Stimulated activated memory B cell treated with anti-CD40 and anti-IgM and Interleukin-4, amounts not matched to agents 10 μg/mL and 1 μg/mL and 100 μg/mL, for 72 hours (primary cell): ENCODE results near the gene SPINT4.
"Not testable (repeated sequence)": the region's sequence is repeated elsewhere in the genome, so short reads cannot be mapped to it uniquely, and the experiment has no call there.

ENCODE experiments used
- ATAC-seq: fragments of 150-1000 bp; cut with Tn5 transposase; 2 replicates; pipeline ENCODE4 v1.10.0; 2021
- H3K27ac Mint-ChIP-seq: one replicate; pipeline ENCODE4 v1.8.0; 2022; ENCODE audit warnings: mild to moderate bottlenecking, mixed read lengths
- H3K27me3 Mint-ChIP-seq: one replicate; pipeline ENCODE4 v1.8.0; 2022; ENCODE audit warnings: mixed read lengths
- H3K36me3 Mint-ChIP-seq: one replicate; pipeline ENCODE4 v1.8.0; 2022; ENCODE audit warnings: mixed read lengths
- H3K4me1 Mint-ChIP-seq: one replicate; pipeline ENCODE4 v1.8.0; 2022; ENCODE audit warnings: mixed read lengths
- H3K4me3 Mint-ChIP-seq: one replicate; pipeline ENCODE4 v1.8.0; 2022; ENCODE audit warnings: mild to moderate bottlenecking, moderate library complexity, mixed read lengths
- H3K9me3 Mint-ChIP-seq: one replicate; pipeline ENCODE4 v1.8.0; 2022; ENCODE audit warnings: mixed read lengths

The SPINT4 gene

GRCh38 chr20:45722047-45722446 is at the start of gene SPINT4:
Gene SPINT4 (plus strand): TSS chr20:45722347. CDS start chr20:45722368, 21 bp downstream.
- H3K9me3 Mint-ChIP-seq: peaks cover 6% of the 10 kb centered on the region
- peaks cover 31% of the 10 kb centered on the region for H3K27me3 Mint-ChIP-seq
- peaks cover 9% of the 10 kb centered on the region for H3K36me3 Mint-ChIP-seq
- ATAC-seq: no peak
- peaks cover 9% of the 10 kb centered on the region for H3K4me1 Mint-ChIP-seq
- no peak within 1 kb of the TSS for H3K27ac Mint-ChIP-seq
- no peak within 1 kb of the TSS for H3K4me3 Mint-ChIP-seq

DNA sequence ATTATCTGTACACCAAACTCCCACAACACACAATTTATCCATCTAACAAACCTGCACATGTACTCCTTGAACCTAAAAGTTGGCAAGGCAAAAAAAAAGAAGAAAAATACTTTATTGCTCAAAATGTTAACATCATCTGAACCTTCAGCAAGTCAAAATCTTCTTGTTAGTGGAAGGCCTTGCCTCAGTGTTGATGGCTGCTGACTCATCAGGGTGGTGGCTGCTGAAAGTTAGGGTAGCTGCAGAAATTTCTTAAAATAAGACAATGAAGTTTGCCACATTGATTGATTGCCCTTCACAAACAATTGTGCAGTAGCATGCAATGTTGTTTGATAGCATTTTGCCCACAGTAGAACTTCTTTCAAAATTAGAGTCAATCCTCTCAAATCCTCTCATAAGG is 49.4 kb upstream of the SPINT4 start:
- peaks cover 14% of the 10 kb centered on the region for H3K9me3 Mint-ChIP-seq
- H3K4me1 Mint-ChIP-seq: no peaks in the 10 kb centered on the region
- H3K27ac Mint-ChIP-seq: no peak overlapping the region
- H3K36me3 Mint-ChIP-seq: peaks cover 2% of the 10 kb centered on the region
- no peak overlapping the region for H3K4me3 Mint-ChIP-seq
- ATAC-seq: no peak
- peaks cover 23% of the 10 kb centered on the region for H3K27me3 Mint-ChIP-seq

DNA sequence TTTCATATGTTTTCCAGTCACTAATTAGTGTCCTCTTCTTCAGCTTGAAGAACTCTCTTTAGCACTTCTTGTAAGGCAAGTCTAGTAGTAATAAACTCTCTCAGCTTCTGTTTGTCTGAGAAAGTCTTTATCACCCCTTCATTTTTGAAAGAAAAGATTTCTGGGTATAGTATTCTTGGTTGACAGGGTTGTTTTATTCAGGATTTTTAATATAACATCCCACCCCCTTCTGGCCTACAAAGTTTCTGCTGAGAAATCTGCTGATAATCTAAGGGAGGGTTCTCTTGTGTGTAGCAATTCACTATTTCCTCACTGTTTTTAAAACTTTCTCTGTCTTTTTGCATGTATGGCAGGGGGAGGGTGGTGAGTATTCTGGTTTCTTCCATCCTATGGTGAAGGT is 42.5 kb upstream of the SPINT4 start:
- peaks cover 20% of the 10 kb centered on the region for H3K27me3 Mint-ChIP-seq
- no peaks in the 10 kb centered on the region for H3K4me1 Mint-ChIP-seq
- H3K36me3 Mint-ChIP-seq: peaks cover 5% of the 10 kb centered on the region

DNA sequence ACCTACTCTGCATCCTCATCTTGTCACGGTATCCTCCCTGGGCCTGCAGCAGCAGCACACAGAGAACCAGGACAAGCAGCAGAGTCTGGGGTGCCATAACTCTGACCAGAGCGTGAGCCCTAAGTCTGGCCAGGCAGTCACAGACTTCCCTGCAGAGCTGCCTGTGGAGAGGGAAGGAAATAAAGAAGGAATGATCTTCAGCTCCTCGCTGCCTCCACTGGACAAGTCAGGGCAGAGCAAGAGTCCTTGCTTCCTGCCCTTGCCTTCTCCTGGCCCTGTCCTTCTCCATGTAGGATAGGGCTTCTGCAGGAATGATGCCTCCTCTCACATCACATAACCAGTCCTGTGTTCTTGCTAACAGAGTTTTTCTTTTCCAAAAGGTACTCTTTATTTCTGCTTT is 36.3 kb upstream of the SPINT4 start:
- ATAC-seq: peak; percentile 39
- Mint-ChIP-seq H3K9me3 (no peaks in the 10 kb centered on the region), H3K4me3 (no peak overlapping the region), H3K27me3 (peaks cover 16% of the 10 kb centered on the region), H3K27ac (no peak overlapping the region), H3K4me1 (no peaks in the 10 kb centered on the region), H3K36me3 (no peaks in the 10 kb centered on the region)

More for the DNA sequence above, 42.5 kb upstream of the SPINT4 start:
- Mint-ChIP-seq H3K4me3 (no peak overlapping the region), H3K9me3 (peaks cover 26% of the 10 kb centered on the region), H3K27ac (no peak overlapping the region)
- ATAC-seq: no peak

GRCh38 chr20:45693346-45693745 is 28.8 kb upstream of the SPINT4 start:
- not testable (repeated sequence) for ATAC-seq, H3K4me3 Mint-ChIP-seq, H3K4me1 Mint-ChIP-seq

GRCh38 chr20:45695496-45695895 is 26.7 kb upstream of the SPINT4 start:
- H3K27ac Mint-ChIP-seq: no peak overlapping the region
- H3K27me3 Mint-ChIP-seq: peaks cover 56% of the 10 kb centered on the region
- no peaks in the 10 kb centered on the region for H3K9me3 Mint-ChIP-seq
- H3K4me1 Mint-ChIP-seq: peaks cover 1% of the 10 kb centered on the region
- ATAC-seq: no peak
- no peak overlapping the region for H3K4me3 Mint-ChIP-seq
- no peaks in the 10 kb centered on the region for H3K36me3 Mint-ChIP-seq

More at GRCh38 chr20:45693346-45693745, 28.8 kb upstream of the SPINT4 start:
- H3K36me3 Mint-ChIP-seq, H3K27ac Mint-ChIP-seq, H3K9me3 Mint-ChIP-seq: not testable (repeated sequence)
- peaks cover 59% of the 10 kb centered on the region for H3K27me3 Mint-ChIP-seq

- Mint-ChIP-seq H3K27me3 (peaks cover 17% of the 10 kb centered on the region), H3K4me1 (peaks cover 10% of the 10 kb centered on the region), H3K36me3 (no peaks in the 10 kb centered on the region)
These were observed 21.0 kb upstream of the SPINT4 start for GRCh38 chr20:45701104-45701503.

GRCh38 chr20:45701873-45702272 is 20.3 kb upstream of the SPINT4 start, which contains the start of gene WFDC13:
Gene WFDC13 (plus strand): TSS chr20:45702038. CDS start chr20:45702124, 86 bp downstream.
- peak within 1 kb of the TSS; percentile 10 for H3K27ac Mint-ChIP-seq
- peaks cover 11% of the 10 kb centered on the region for H3K27me3 Mint-ChIP-seq
- H3K36me3 Mint-ChIP-seq: no peaks in the 10 kb centered on the region
- no peaks in the 10 kb centered on the region for H3K9me3 Mint-ChIP-seq
- peaks cover 10% of the 10 kb centered on the region for H3K4me1 Mint-ChIP-seq
- H3K4me3 Mint-ChIP-seq: no peak within 1 kb of the TSS
- no peak for ATAC-seq

More at GRCh38 chr20:45701104-45701503, 21.0 kb upstream of the SPINT4 start:
- peak; percentile 64 for ATAC-seq
- no peaks in the 10 kb centered on the region for H3K9me3 Mint-ChIP-seq
- peak overlapping the region; percentile 10 for H3K27ac Mint-ChIP-seq
- no peak overlapping the region for H3K4me3 Mint-ChIP-seq

GRCh38 chr20:45704969-45705637 is 17.0 kb upstream of the SPINT4 start, which contains the start of gene WFDC10B:
Gene WFDC10B (minus strand): TSS chr20:45705019. CDS start chr20:45685992, 19,027 bp downstream.
- H3K36me3 Mint-ChIP-seq: no peaks in the 10 kb centered on the region

DNA sequence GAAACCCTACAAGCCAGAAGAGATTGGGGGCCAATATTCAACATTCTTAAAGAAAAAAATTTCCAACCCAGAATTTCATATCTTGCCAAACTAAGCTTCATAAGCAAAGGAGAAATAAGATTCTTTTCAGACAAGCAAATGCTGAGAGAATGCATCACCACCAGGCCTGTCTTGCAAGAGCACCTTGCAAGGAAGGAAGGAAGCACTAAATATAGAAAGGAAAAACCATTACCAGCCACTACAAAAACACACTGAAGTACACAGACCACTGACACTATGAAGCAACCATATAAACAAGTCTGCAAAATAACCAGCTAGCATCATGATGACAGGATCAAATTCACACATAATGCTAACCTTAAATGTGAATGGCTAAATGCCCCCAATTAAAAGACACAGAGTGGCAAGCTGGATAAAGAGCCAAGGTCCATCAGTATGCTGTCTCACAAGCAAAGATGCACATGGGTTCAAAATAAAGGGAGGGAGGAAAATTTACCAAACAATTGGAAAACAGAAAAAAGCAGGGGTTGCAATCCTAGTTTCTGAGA is 5.9 kb upstream of the SPINT4 start:
- Mint-ChIP-seq H3K27ac (peak overlapping the region; percentile 31), H3K9me3 (peaks cover 12% of the 10 kb centered on the region), H3K4me1 (peaks cover 38% of the 10 kb centered on the region), H3K36me3 (peaks cover 11% of the 10 kb centered on the region), H3K27me3 (peaks cover 22% of the 10 kb centered on the region)
- not testable (repeated sequence) for H3K4me3 Mint-ChIP-seq
- ATAC-seq: peak; percentile 48

More at GRCh38 chr20:45704969-45705637, 17.0 kb upstream of the SPINT4 start, which contains the start of gene WFDC10B:
- ATAC-seq: no peak
- Mint-ChIP-seq H3K27me3 (peaks cover 25% of the 10 kb centered on the region), H3K4me3 (no peak within 1 kb of the TSS), H3K9me3 (no peaks in the 10 kb centered on the region), H3K27ac (no peak within 1 kb of the TSS), H3K4me1 (peaks cover 10% of the 10 kb centered on the region)

GRCh38 chr20:45725134-45725533 is 3.0 kb downstream of the SPINT4 start:
- no peaks in the 10 kb centered on the region for H3K9me3 Mint-ChIP-seq
- no peaks in the 10 kb centered on the region for H3K36me3 Mint-ChIP-seq
- no peaks in the 10 kb centered on the region for H3K4me1 Mint-ChIP-seq
- no peak overlapping the region for H3K27ac Mint-ChIP-seq
- ATAC-seq: no peak
- peaks cover 16% of the 10 kb centered on the region for H3K27me3 Mint-ChIP-seq
- H3K4me3 Mint-ChIP-seq: no peak overlapping the region

DNA sequence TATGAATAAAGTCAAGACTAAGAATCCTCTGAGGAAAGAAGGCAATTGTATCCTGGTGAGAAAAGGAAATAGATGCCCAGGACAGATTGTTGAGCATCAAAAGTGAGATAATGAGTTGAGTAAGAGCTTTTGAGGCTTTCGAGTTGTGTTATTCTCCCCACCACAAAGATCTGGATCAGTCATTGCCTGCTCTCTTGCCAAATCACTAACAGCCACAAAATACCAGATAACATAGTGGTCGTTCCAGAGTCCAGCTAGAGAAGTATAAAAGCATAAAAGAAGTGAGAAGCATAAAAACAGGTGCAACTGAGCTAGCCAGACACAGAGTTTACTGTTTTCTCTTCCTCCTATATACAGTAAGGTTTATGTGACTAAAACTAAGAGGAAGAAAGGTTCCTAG is 4.9 kb downstream of the SPINT4 start:
- Mint-ChIP-seq H3K4me1 (no peaks in the 10 kb centered on the region), H3K36me3 (no peaks in the 10 kb centered on the region), H3K9me3 (peaks cover 4% of the 10 kb centered on the region), H3K27me3 (peaks cover 28% of the 10 kb centered on the region), H3K4me3 (no peak overlapping the region), H3K27ac (no peak overlapping the region)
- no peak for ATAC-seq

DNA sequence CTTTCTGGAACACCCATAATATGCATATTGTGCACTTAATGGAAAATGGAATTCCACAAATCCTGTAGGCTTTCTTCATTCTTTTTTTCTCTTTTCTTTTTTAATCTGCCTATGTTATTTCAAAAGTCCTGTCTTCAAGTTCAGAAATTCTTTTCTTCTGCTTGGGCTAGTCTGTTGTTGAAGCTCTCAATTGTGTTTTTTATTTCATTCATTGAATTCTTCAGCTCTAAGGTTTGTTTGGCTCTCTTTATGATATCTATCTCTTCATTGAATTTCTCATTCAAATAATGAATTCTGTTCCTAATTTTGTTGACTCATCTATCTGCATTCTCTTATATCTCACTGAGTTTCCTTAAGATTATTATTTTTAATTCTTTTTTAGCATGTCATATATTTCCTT is 10.1 kb downstream of the SPINT4 start:
- ATAC-seq: no peak
- Mint-ChIP-seq H3K4me3 (no peak overlapping the region), H3K36me3 (no peaks in the 10 kb centered on the region), H3K27ac (no peak overlapping the region), H3K27me3 (peaks cover 33% of the 10 kb centered on the region), H3K4me1 (no peaks in the 10 kb centered on the region), H3K9me3 (peaks cover 9% of the 10 kb centered on the region)

- Mint-ChIP-seq H3K4me3 (no peak overlapping the region), H3K27me3 (peaks cover 32% of the 10 kb centered on the region), H3K4me1 (no peaks in the 10 kb centered on the region), H3K27ac (no peak overlapping the region), H3K9me3 (peaks cover 9% of the 10 kb centered on the region), H3K36me3 (no peaks in the 10 kb centered on the region)
- no peak for ATAC-seq
These were observed 13.4 kb downstream of the SPINT4 start for GRCh38 chr20:45735552-45735951.

- no peak overlapping the region for H3K4me3 Mint-ChIP-seq
- peaks cover 6% of the 10 kb centered on the region for H3K9me3 Mint-ChIP-seq
- H3K27ac Mint-ChIP-seq: no peak overlapping the region
- peaks cover 28% of the 10 kb centered on the region for H3K27me3 Mint-ChIP-seq
- H3K4me1 Mint-ChIP-seq: no peaks in the 10 kb centered on the region
- ATAC-seq: no peak
- no peaks in the 10 kb centered on the region for H3K36me3 Mint-ChIP-seq
These were observed 13.8 kb downstream of the SPINT4 start for GRCh38 chr20:45735988-45736387.

- H3K4me3 Mint-ChIP-seq: no peak overlapping the region
- no peaks in the 10 kb centered on the region for H3K36me3 Mint-ChIP-seq
- ATAC-seq: no peak
- H3K4me1 Mint-ChIP-seq: peaks cover 6% of the 10 kb centered on the region
- H3K27me3 Mint-ChIP-seq: peaks cover 23% of the 10 kb centered on the region
- H3K9me3 Mint-ChIP-seq: no peaks in the 10 kb centered on the region
- no peak overlapping the region for H3K27ac Mint-ChIP-seq
These were observed 20.4 kb downstream of the SPINT4 start for GRCh38 chr20:45742596-45742995.
